CD14-positive monocyte (primary cell): Measurements from ENCODE around the gene PPP1R15A. TPM values are rescaled to one million over a fixed set of nuclear protein-coding genes. Genes with fewer than 3 reads are reported as not detected.
"Not testable (repeated sequence)": the region's sequence is repeated elsewhere in the genome, so short reads cannot be mapped to it uniquely, and the experiment has no call there.

Source experiments
- DNase-seq, 3 donors: peaks; one replicate each; pipeline ENCODE4 v3.0.0-alpha.2; 2011 to 2022
- H2AFZ ChIP-seq: 2 replicates; pipeline ENCODE4 v1.6.0; 2012; ENCODE audit warnings: mild to moderate bottlenecking, low read depth, low read length, inconsistent platforms; ENCODE audit not compliant: insufficient read depth, poor library complexity, severe bottlenecking
- H3K27ac ChIP-seq, 2 donors: 1 replicate in 1 of 2; 2 replicates in 1 of 2; pipeline ENCODE4 v1.5.1; 2012 to 2013; ENCODE audit warnings: low read length in 2 of 2, control low read depth in 1 of 2, inconsistent platforms in 1 of 2, low read depth in 1 of 2, mild to moderate bottlenecking in 1 of 2
- H3K27me3 ChIP-seq, 2 donors: one replicate each; pipeline versions ENCODE4 v1.6.0 to v1.6.1; 2011 to 2013; ENCODE audit warnings: low read length in 2 of 2; ENCODE audit not compliant: control insufficient read depth in 2 of 2, insufficient read depth in 2 of 2
- H3K36me3 ChIP-seq, 2 donors: replicated peaks in 1 of 2; 1 replicate in 1 of 2; 2 replicates in 1 of 2; pipeline versions ENCODE4 v1.5.1 to v1.6.1; 2012 to 2013; ENCODE audit warnings: low read length in 2 of 2, control low read depth in 1 of 2, inconsistent platforms in 1 of 2, mild to moderate bottlenecking in 1 of 2; ENCODE audit not compliant: insufficient read depth in 2 of 2, control insufficient read depth in 1 of 2
- H3K4me1 ChIP-seq, 2 donors: 1 replicate in 1 of 2; 2 replicates in 1 of 2; pipeline versions ENCODE4 v1.5.1 to v1.6.1; 2012 to 2013; ENCODE audit warnings: low read length in 2 of 2, control low read depth in 1 of 2, inconsistent platforms in 1 of 2, mild to moderate bottlenecking in 1 of 2, moderate library complexity in 1 of 2; ENCODE audit not compliant: insufficient read depth in 2 of 2, control insufficient read depth in 1 of 2
- H3K4me2 ChIP-seq: replicated peaks from 2 replicates; pipeline ENCODE3; 2012; ENCODE audit warnings: low read length, moderate library complexity, mild to moderate bottlenecking; ENCODE audit not compliant: poor library complexity, severe bottlenecking; ENCODE audit errors: extremely low read depth
- H3K4me3 ChIP-seq, 3 experiments: fragments of 200-600 bp in 1 of 3; sonication (generic) in 1 of 3; replicated peaks in 1 of 3; 1 replicate in 2 of 3; 2 replicates in 1 of 3; pipeline ENCODE4 v1.5.1; 2011 to 2013; ENCODE audit warnings: low read length in 3 of 3, mild to moderate bottlenecking in 3 of 3, control low read depth in 2 of 3, low read depth in 2 of 3, inconsistent platforms in 1 of 3, moderate library complexity in 1 of 3
- H3K79me2 ChIP-seq: 2 replicates; pipeline ENCODE4 v1.6.0; 2012; ENCODE audit warnings: mild to moderate bottlenecking, control low read depth, inconsistent platforms, low read length, moderate library complexity; ENCODE audit not compliant: insufficient read depth
- H3K9ac ChIP-seq: 2 replicates; pipeline ENCODE4 v1.6.0; 2017; ENCODE audit warnings: low read length, mild to moderate bottlenecking; ENCODE audit not compliant: insufficient read depth, poor library complexity, severe bottlenecking
- H3K9me3 ChIP-seq, 2 donors: replicated peaks in 1 of 2; 1 replicate in 1 of 2; 2 replicates in 1 of 2; pipeline versions ENCODE4 v1.5.1 to v1.6.1; 2012 to 2013; ENCODE audit warnings: low read length in 2 of 2, control low read depth in 1 of 2; ENCODE audit not compliant: control insufficient read depth in 1 of 2, insufficient read depth in 1 of 2
- H4K20me1 ChIP-seq: 2 replicates; pipeline ENCODE4 v1.6.0; 2012; ENCODE audit warnings: mild to moderate bottlenecking, low read length, control low read depth, moderate library complexity; ENCODE audit not compliant: insufficient read depth
- H3K27ac Mint-ChIP-seq, 7 donors: one replicate each; pipeline ENCODE4 v1.8.0; 2020; ENCODE audit warnings: mild to moderate bottlenecking in 7 of 7, mixed read lengths in 7 of 7, moderate library complexity in 6 of 7, inconsistent platforms in 2 of 7
- H3K27me3 Mint-ChIP-seq, 3 donors: one replicate each; pipeline ENCODE4 v1.8.0; 2021 to 2022; ENCODE audit warnings: low read depth in 3 of 3, mild to moderate bottlenecking in 3 of 3, mixed read lengths in 3 of 3, moderate library complexity in 3 of 3, inconsistent platforms in 1 of 3
- H3K36me3 Mint-ChIP-seq, 2 donors: one replicate each; pipeline ENCODE4 v1.8.0; 2020; ENCODE audit warnings: mixed read lengths in 2 of 2, inconsistent platforms in 1 of 2, mild to moderate bottlenecking in 1 of 2
- H3K4me1 Mint-ChIP-seq: one replicate; pipeline ENCODE4 v1.8.0; 2020; ENCODE audit warnings: mild to moderate bottlenecking, mixed read lengths
- H3K4me3 Mint-ChIP-seq, 2 donors: one replicate each; pipeline ENCODE4 v1.8.0; 2020; ENCODE audit warnings: mild to moderate bottlenecking in 2 of 2, mixed read lengths in 2 of 2, moderate library complexity in 1 of 2
- H3K9me3 Mint-ChIP-seq, 7 donors: one replicate each; pipeline ENCODE4 v1.8.0; 2020 to 2022; ENCODE audit warnings: mixed read lengths in 7 of 7, mild to moderate bottlenecking in 6 of 7, moderate library complexity in 6 of 7, inconsistent platforms in 2 of 7
- CTCF ChIP-seq: fragments of 200-600 bp; IDR thresholded peaks from one replicate; pipeline ENCODE4 v1.8.0; 2022; ENCODE audit warnings: antibody characterized with exemption, mild to moderate bottlenecking
- WGBS: methylation state at CpG from one replicate; pipeline ENCODE4 v1.1.5; 2013; ENCODE audit warnings: missing lambda C conversion rate; ENCODE audit not compliant: insufficient coverage; 5-methylcytosine and 5-hydroxymethylcytosine counted together
- intact Hi-C, 2 donors: fragments of 100-400 bp; cut with micrococcal nuclease; formaldehyde crosslinking; loops; one replicate each; pipeline versions ENCODE4 v1.15.0 to v1.15.1; 2023
- polyA plus RNA-seq, 3 donors: library from polyadenylated mRNA; depleted of rRNA in 1 of 3; unstranded in 2 of 3; stranded (reverse) in 1 of 3; fragments of 300-500 nt in 2 of 3; fragments of >200 nt in 1 of 3; fragmentation: Illumina TruSeq in 2 of 3; gene quantifications; 1 replicate in 2 of 3; 2 replicates in 1 of 3; pipeline ENCODE4 v1.2.3, GENCODE V29; 2012 to 2021

The PPP1R15A gene
- polyA plus RNA-seq, 3 donors: 127 to 745 (median 169) TPM

GRCh38 chr19:48879025-48879637 lies 6.9 kb downstream of the PPP1R15A start:
- WGBS: 93% methylated on average over 3 of the region's 13 CpGs
- DNase-seq: no peak
- Histone ChIP-seq H4K20me1 (peaks cover 66% of the 10 kb centered on the region), H3K4me2 (no peak overlapping the region), H2AFZ (no peak overlapping the region), H3K27me3 (no peaks in the 10 kb centered on the region), H3K9me3 (peaks cover 6 to 7% of the 10 kb centered on the region in 2 donors), H3K9ac (no peak overlapping the region), H3K36me3 (peaks cover 14 to 30% of the 10 kb centered on the region in 2 donors), H3K4me1 (peaks cover 30 to 48% of the 10 kb centered on the region in 2 donors), H3K79me2 (peaks cover 19% of the 10 kb centered on the region), H3K27ac (no peak overlapping the region), H3K4me3 (no peak overlapping the region)
- Mint-ChIP-seq H3K9me3 (peaks cover 11 to 32% (median 15%) of the 10 kb centered on the region in 7 donors), H3K4me1 (peaks cover 37% of the 10 kb centered on the region), H3K27ac (peak overlapping the region in 3 of 7 donors; percentile 12 to 61 (median 26)), H3K4me3 (no peak overlapping the region), H3K36me3 (peaks cover 32 to 52% of the 10 kb centered on the region in 2 donors), H3K27me3 (peaks cover 1 to 7% (median 1%) of the 10 kb centered on the region in 3 donors)
- TF ChIP-seq CTCF: no peak
- intact Hi-C loops: loop anchor here in 1 of 2 donors (10.0 kb wide), 1 partner anchor 554 kb away; the partner anchor contains the start of gene EMP3

- WGBS: 100% methylated on average over 3 of the region's 9 CpGs
- Histone ChIP-seq H3K79me2 (peaks cover 14% of the 10 kb centered on the region), H4K20me1 (peaks cover 60% of the 10 kb centered on the region), H3K36me3 (peaks cover 13 to 30% of the 10 kb centered on the region in 2 donors), H3K4me1 (peaks cover 25 to 43% of the 10 kb centered on the region in 2 donors)
- not testable (repeated sequence) for H2AFZ ChIP-seq, DNase-seq, H3K4me3 Mint-ChIP-seq, H3K9ac ChIP-seq, H3K27me3 Mint-ChIP-seq, H3K9me3 ChIP-seq, H3K4me3 ChIP-seq, H3K4me2 ChIP-seq, H3K27ac ChIP-seq, H3K27me3 ChIP-seq
- Mint-ChIP-seq H3K36me3 (peaks cover 26 to 46% of the 10 kb centered on the region in 2 donors), H3K4me1 (peaks cover 32% of the 10 kb centered on the region), H3K9me3 (peaks cover 11 to 26% (median 14%) of the 10 kb centered on the region in 7 donors), H3K27ac (peak overlapping the region in 5 of 7 donors; percentile 10 to 48 (median 30))
- intact Hi-C loops: loop anchor here in 1 of 2 donors (10.0 kb wide), 1 partner anchor 555 kb away; the partner anchor contains the start of gene EMP3
Measured at GRCh38 chr19:48879696-48880095, 7.5 kb downstream of the PPP1R15A start.
